Measurements from ENCODE around the gene COL4A2.

DNA sequence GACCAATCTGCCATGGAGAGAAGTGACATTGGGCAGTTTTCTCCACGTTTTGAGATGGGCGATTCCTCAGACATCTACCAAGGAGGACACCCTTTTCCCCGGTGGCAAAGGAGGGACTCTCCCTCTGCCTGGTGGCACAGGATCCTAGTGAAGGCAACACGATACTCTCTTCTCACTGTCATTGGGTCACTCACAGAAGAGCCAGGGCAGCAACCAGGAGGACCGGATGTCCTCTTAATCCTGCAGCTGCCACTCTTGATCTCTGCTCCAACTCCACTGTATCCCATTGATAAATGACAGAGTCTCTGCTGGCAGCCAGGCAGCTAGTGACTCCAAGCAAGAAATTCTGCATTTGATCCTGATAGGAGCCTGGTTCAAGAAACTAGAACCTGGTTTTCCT, 42.2 kb downstream of the COL4A2 start:
- TF ChIP-seq, protein P1, sequence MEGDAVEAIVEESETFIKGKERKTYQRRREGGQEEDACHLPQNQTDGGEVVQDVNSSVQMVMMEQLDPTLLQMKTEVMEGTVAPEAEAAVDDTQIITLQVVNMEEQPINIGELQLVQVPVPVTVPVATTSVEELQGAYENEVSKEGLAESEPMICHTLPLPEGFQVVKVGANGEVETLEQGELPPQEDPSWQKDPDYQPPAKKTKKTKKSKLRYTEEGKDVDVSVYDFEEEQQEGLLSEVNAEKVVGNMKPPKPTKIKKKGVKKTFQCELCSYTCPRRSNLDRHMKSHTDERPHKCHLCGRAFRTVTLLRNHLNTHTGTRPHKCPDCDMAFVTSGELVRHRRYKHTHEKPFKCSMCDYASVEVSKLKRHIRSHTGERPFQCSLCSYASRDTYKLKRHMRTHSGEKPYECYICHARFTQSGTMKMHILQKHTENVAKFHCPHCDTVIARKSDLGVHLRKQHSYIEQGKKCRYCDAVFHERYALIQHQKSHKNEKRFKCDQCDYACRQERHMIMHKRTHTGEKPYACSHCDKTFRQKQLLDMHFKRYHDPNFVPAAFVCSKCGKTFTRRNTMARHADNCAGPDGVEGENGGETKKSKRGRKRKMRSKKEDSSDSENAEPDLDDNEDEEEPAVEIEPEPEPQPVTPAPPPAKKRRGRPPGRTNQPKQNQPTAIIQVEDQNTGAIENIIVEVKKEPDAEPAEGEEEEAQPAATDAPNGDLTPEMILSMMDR (conservative IDR thresholded peaks at IDR 0.05; ENCODE audit: low read depth, low read length) = no peak
- TF ChIP-seq EZH2phosphoT487 (IDR thresholded peaks at IDR 0.05; ENCODE audit: borderline replicate concordance, low read length) = no peak
